Lower leg skin (tissue), 4 donors: ENCODE data around the gene MUL1. TPM values are rescaled to one million over a fixed set of nuclear protein-coding genes. Genes with fewer than 3 reads are reported as not detected.

Experiments
- DNase-seq, 2 donors: peaks; one replicate each; pipeline ENCODE4 v3.0.0-alpha.2; 2019; ENCODE audit warnings: low spot score in 2 of 2
- H3K4me3 ChIP-seq: fragments of 200-600 bp; sonication (generic); 2 replicates; pipeline ENCODE4 v1.5.1; 2017; ENCODE audit warnings: mild to moderate bottlenecking, low read depth; ENCODE audit not compliant: poor library complexity, severe bottlenecking
- POLR2A ChIP-seq, 2 donors: fragments of 450-650 bp; IDR thresholded peaks; one replicate each; pipeline ENCODE4 v1.6.1; 2016 to 2017; ENCODE audit warnings: antibody characterized with exemption in 2 of 2, mild to moderate bottlenecking in 1 of 2, moderate library complexity in 1 of 2
- WGBS, 2 donors: methylation state at CpG; one replicate each; pipeline ENCODE4 v1.1.5; 2018; 5-methylcytosine and 5-hydroxymethylcytosine counted together
- intact Hi-C: fragments of 100-400 bp; cut with DNase I; formaldehyde crosslinking; loops from one replicate; pipeline ENCODE4 v1.15.0; 2023; ENCODE audit warnings: low total_unique reads
- total RNA-seq, 4 donors: library from RNA; depleted of rRNA; stranded (reverse); fragments of >200 nt; gene quantifications; one replicate each; pipeline ENCODE4 v1.1.0, GENCODE V29; 2016
- TF ChIP-seq, protein P1 (sequence below), 3 donors: fragments of 450-650 bp; IDR thresholded peaks; one replicate each; pipeline ENCODE4 v1.5.1; 2016; ENCODE audit warnings: antibody characterized with exemption in 3 of 3, mild to moderate bottlenecking in 3 of 3, moderate library complexity in 2 of 3

The MUL1 gene
- total RNA-seq, 4 donors from 2014 or later: 32.7 to 46.2 (median 37.4) TPM

DNA sequence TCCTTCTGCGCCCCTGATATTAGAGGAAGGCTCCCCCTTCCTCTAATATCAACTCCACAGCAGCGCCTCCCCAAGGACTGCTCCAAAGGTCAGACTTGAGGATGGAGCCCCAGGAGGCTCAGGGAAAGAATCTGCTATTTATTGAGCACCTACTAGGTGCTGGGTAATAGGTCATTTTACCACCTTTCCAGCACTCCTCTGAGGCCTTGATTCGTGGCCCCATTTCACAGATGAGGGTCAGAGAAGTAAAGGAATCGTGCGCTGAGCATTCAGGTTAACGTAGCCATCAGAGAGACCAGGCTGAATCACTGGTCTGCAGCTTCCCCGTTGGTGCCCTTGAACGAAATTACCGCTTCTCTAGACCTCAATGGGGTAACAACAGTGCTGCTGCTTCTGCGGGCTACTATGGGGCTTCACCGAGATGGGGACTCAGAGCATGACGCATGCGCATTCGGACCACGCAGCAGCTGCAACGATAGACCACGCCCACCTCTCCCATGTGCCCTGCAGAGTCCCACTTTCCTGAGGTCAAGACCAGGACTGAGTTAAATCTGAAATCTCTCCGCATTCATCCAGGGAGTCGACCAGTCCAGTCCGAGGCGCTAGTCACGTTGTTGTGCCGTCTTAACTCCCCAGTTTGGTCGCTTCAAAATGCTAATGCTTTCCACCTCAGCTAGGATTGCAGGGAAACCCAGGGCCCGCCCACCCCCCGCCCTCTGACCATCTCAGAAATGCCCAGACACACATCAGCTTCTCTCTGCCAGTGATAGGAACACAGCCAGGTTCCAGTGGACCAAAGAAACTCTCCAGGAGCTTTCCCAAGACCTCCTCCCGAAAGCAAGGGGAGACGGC, 34.9 kb downstream of the MUL1 start:
- TF ChIP-seq, protein P1, sequence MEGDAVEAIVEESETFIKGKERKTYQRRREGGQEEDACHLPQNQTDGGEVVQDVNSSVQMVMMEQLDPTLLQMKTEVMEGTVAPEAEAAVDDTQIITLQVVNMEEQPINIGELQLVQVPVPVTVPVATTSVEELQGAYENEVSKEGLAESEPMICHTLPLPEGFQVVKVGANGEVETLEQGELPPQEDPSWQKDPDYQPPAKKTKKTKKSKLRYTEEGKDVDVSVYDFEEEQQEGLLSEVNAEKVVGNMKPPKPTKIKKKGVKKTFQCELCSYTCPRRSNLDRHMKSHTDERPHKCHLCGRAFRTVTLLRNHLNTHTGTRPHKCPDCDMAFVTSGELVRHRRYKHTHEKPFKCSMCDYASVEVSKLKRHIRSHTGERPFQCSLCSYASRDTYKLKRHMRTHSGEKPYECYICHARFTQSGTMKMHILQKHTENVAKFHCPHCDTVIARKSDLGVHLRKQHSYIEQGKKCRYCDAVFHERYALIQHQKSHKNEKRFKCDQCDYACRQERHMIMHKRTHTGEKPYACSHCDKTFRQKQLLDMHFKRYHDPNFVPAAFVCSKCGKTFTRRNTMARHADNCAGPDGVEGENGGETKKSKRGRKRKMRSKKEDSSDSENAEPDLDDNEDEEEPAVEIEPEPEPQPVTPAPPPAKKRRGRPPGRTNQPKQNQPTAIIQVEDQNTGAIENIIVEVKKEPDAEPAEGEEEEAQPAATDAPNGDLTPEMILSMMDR (IDR thresholded peaks at IDR 0.05): no peak
- TF ChIP-seq POLR2A (IDR thresholded peaks at IDR 0.05): no peak
- no peak overlapping the region for H3K4me3 ChIP-seq
- DNase-seq: no peak
- intact Hi-C loops: no loop called here
- WGBS, 2 donors: 29 to 30% methylated on average over 28 of the region's 28 CpGs

DNA sequence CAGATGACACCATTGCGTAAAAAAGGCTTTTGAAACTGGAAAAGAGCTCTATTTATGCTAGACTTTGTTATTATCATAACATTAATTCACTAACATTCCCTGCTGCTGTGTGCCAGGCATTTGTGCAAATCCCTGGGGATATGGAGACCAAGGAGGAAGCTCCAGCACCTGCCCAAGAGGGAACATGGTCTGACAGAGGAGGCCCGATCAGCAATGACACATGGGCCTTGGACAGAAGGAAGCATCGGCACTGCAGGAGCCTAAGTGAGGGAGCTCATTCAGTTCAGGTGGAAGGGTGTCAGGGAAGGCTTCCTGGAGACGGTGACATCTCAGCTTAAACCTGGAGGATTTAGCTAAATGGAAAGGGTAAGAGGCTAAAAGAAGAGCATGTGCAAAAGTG, 35.8 kb downstream of the MUL1 start:
- WGBS, 2 donors: 91 to 96% methylated on average over 4 of the region's 4 CpGs
- TF ChIP-seq, protein P1 (IDR thresholded peaks at IDR 0.05): no peak
- TF ChIP-seq POLR2A (IDR thresholded peaks at IDR 0.05): no peak

DNA sequence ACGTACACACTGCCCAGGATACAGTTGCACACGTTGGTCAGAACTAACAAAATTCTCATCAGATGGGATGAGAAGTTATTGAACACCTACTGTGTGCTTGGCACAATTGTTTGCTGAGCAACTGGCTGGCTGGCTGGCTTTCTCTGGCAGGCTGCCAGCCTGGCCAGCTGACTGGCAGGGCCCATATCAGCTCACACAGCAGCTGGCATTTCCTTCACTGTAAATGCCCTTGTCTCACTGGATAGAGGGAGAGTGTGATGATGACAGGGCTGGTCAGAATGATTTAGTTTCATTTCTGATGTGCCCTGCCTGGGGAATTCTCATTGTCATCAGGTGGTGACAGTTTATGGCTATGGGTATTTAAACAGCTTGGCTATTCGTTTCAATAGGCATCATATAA, 37.8 kb downstream of the MUL1 start:
- intact Hi-C loops: no loop called here
- 51 to 61% methylated on average over 3 of the region's 3 CpGs for WGBS, 2 donors
- DNase-seq: no peak
- H3K4me3 ChIP-seq: no peak overlapping the region
- TF ChIP-seq, protein P1 (IDR thresholded peaks at IDR 0.05): no peak

More for the DNA sequence above, 35.8 kb downstream of the MUL1 start:
- intact Hi-C loops: no loop called here
- no peak for DNase-seq
- no peak overlapping the region for H3K4me3 ChIP-seq

DNA sequence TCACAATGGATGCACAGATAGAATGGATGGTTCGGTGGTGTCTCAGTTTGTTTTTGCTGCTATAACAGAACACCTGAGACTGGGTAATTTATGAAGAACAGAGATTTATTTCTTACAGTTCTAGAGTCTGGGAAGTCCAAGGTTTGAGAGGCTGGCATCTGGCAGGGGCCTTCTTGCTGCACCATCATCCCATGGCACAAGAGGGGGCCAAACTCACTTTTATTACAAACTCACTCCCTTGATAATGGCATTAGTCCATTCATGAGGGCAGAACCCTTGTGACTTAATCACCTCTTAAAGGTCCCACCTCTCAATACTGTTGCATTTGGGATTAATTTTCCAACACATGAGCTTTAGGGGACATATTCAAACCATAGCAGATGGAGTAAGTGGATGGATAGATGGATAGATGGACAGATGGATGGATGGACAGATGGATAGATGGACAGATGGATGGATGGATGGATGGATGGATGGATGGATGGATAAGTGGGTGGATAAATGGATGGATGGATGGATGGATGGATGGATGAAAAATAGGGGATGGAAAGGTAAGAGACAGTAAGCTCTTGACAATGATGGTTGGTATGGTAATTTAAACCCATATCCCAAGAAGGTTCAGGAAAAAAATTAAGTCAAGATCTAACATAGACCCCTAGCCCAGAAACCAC, 38.4 kb downstream of the MUL1 start:
- H3K4me3 ChIP-seq: no peak overlapping the region
- TF ChIP-seq, protein P1 (IDR thresholded peaks at IDR 0.05): no peak
- no peak for TF ChIP-seq POLR2A (IDR thresholded peaks at IDR 0.05)
- intact Hi-C loops: no loop called here
- 89 to 96% methylated on average over 1 of the region's 1 CpG for WGBS, 2 donors
- DNase-seq: no peak

DNA sequence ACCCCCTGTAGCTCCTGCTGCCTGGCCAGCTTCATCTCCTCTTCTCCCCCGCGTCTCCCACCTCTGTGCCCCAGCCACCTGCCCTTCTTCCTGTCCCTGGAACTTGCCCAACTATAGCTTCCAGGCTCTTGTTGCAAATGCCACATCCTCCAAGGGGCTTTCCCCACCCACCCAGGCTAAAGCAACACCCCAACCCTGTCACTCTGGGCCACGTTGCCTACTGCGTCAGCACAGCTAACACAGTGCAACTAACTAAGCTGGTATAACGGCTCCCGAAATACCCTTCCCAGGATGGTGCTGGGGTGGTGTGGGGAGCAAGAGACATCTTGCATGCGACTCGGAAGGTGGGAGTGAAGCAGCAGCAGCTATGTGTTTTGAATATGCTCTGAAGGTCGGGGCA, 41.7 kb downstream of the MUL1 start:
- no peak for TF ChIP-seq POLR2A (IDR thresholded peaks at IDR 0.05)
- TF ChIP-seq, protein P1 (IDR thresholded peaks at IDR 0.05): no peak
- intact Hi-C loops: no loop called here
- DNase-seq: no peak
- 57 to 68% methylated on average over 9 of the region's 9 CpGs for WGBS, 2 donors
- H3K4me3 ChIP-seq: no peak overlapping the region
